ENCODE measurements around the gene FBXO44. TPM values are rescaled to one million over a fixed set of nuclear protein-coding genes. Genes with fewer than 3 reads are reported as not detected.

The FBXO44 gene
- total RNA-seq, 3 donors from 2014 or later = 14.1 to 32.1 (median 31.3) TPM

GRCh38 chr1:11708554-11709350, 54.1 kb downstream of the FBXO44 start:
- H3K27me3 ChIP-seq = peaks cover 0 to 4% of the 10 kb centered on the region in 2 donors
- no peak overlapping the region for H3K27ac ChIP-seq
- TF ChIP-seq POLR2A (IDR thresholded peaks at IDR 0.05) = no peak
- TF ChIP-seq CTCF (IDR thresholded peaks at IDR 0.05) = no peak
- no peak for TF ChIP-seq POLR2AphosphoS5 (IDR thresholded peaks at IDR 0.05)
- H3K4me3 ChIP-seq = no peak overlapping the region
- no peaks in the 10 kb centered on the region for H3K36me3 ChIP-seq
- no peaks in the 10 kb centered on the region for H3K4me1 ChIP-seq
- no peaks in the 10 kb centered on the region for H3K9me3 ChIP-seq
- intact Hi-C loops (cut with DNase I; ENCODE audit: low total_unique reads) = no loop called here
- DNase-seq (ENCODE audit: low spot score in 2 of 2) = no peak

GRCh38 chr1:11711490-11711889, 56.8 kb downstream of the FBXO44 start:
- H3K36me3 ChIP-seq = no peaks in the 10 kb centered on the region
- no peaks in the 10 kb centered on the region for H3K27me3 ChIP-seq
- intact Hi-C loops (cut with DNase I; ENCODE audit: low total_unique reads) = no loop called here
- no peak for TF ChIP-seq POLR2A (IDR thresholded peaks at IDR 0.05)
- TF ChIP-seq CTCF (IDR thresholded peaks at IDR 0.05) = no peak
- TF ChIP-seq POLR2AphosphoS5 (IDR thresholded peaks at IDR 0.05) = no peak
- no peak overlapping the region for H3K4me3 ChIP-seq
- H3K4me1 ChIP-seq = no peaks in the 10 kb centered on the region
- no peaks in the 10 kb centered on the region for H3K9me3 ChIP-seq
- H3K27ac ChIP-seq = no peak overlapping the region
- DNase-seq (ENCODE audit: low spot score in 2 of 2) = no peak

- intact Hi-C loops (cut with DNase I; ENCODE audit: low total_unique reads) = no loop called here
- DNase-seq (ENCODE audit: low spot score in 2 of 2) = no peak
- no peak overlapping the region for H3K4me3 ChIP-seq
- no peaks in the 10 kb centered on the region for H3K36me3 ChIP-seq
- H3K4me1 ChIP-seq = no peaks in the 10 kb centered on the region
- no peaks in the 10 kb centered on the region for H3K27me3 ChIP-seq
- no peak overlapping the region for H3K27ac ChIP-seq
- H3K9me3 ChIP-seq = no peaks in the 10 kb centered on the region
- TF ChIP-seq CTCF (IDR thresholded peaks at IDR 0.05) (no peak), POLR2AphosphoS5 (IDR thresholded peaks at IDR 0.05) (no peak)
Observed at GRCh38 chr1:11712285-11712684, 57.6 kb downstream of the FBXO44 start.

Other genes starting within 250 kb of the FBXO44 start
- gene DISP3, start 175.7 kb upstream of the FBXO44 start, total RNA-seq = under 1 TPM in 1 of 3 donors, not detected in 2; 0.88 TPM
- gene FBXO2, start 448 bp upstream of the FBXO44 start, total RNA-seq = 10 to 100 TPM in 2 of 3 donors, 1 to 10 TPM in 1; 1.3 to 49.3 (median 40.6) TPM
- gene FBXO6, start 9.3 kb downstream of the FBXO44 start, total RNA-seq = 10 to 100 TPM; 10.2 to 17.0 (median 16.5) TPM
- 10 to 100 TPM; 31.8 to 58.7 (median 47.7) TPM for gene MAD2L2, start 26.3 kb downstream of the FBXO44 start, total RNA-seq
- gene DRAXIN, start 36.8 kb downstream of the FBXO44 start, total RNA-seq = under 1 TPM; under 0.01 to 0.15 (median under 0.01) TPM
- gene AGTRAP, start 81.3 kb downstream of the FBXO44 start, total RNA-seq = 10 to 100 TPM; 61.9 to 74.7 (median 66.4) TPM
- gene C1orf167, start 107.3 kb downstream of the FBXO44 start, total RNA-seq = 1 to 10 TPM in 1 of 3 donors, not detected in 2; 1.3 TPM
- 10 to 100 TPM; 24.6 to 42.0 (median 30.0) TPM for gene MTHFR, start 151.1 kb downstream of the FBXO44 start, total RNA-seq
- 10 to 100 TPM; 14.6 to 21.1 (median 16.7) TPM for gene CLCN6, start 151.3 kb downstream of the FBXO44 start, total RNA-seq
- under 1 TPM in 1 of 3 donors, not detected in 2; 0.66 TPM for gene NPPA, start 192.9 kb downstream of the FBXO44 start, total RNA-seq
- gene NPPB, start 204.1 kb downstream of the FBXO44 start, total RNA-seq = not detected

Measured in breast epithelium (tissue), 4 donors.